Trophoblast cell (in vitro differentiated cells and primary cell): Measurements from ENCODE around the gene IPO8.
A peak's percentile ranks its signal among the peaks of the same experiment; 100 is the strongest.

Experiments
- DNase-seq, 2 donors: peaks; one replicate each; pipeline ENCODE4 v3.0.0-alpha.2; 2016
- H2AFZ ChIP-seq: 2 replicates; pipeline ENCODE4 v1.6.1; 2013; ENCODE audit warnings: low read length, moderate library complexity, mild to moderate bottlenecking; ENCODE audit not compliant: insufficient read depth, poor library complexity
- H2AK5ac ChIP-seq: 2 replicates; pipeline ENCODE4 v1.6.1; 2013; ENCODE audit warnings: mild to moderate bottlenecking, low read length
- H2BK120ac ChIP-seq: 2 replicates; pipeline ENCODE4 v1.6.1; 2013; ENCODE audit warnings: low read length, mild to moderate bottlenecking, moderate library complexity; ENCODE audit not compliant: insufficient read depth, poor library complexity
- H2BK12ac ChIP-seq: 2 replicates; pipeline ENCODE4 v1.6.1; 2013; ENCODE audit warnings: mild to moderate bottlenecking, low read length, moderate library complexity
- H2BK5ac ChIP-seq: 2 replicates; pipeline ENCODE4 v1.6.1; 2013; ENCODE audit warnings: low read length, low read depth, moderate library complexity, mild to moderate bottlenecking; ENCODE audit not compliant: poor library complexity
- H3K14ac ChIP-seq: 2 replicates; pipeline ENCODE4 v1.6.1; 2013; ENCODE audit warnings: mild to moderate bottlenecking, low read length
- H3K18ac ChIP-seq: 2 replicates; pipeline ENCODE4 v1.6.1; 2013; ENCODE audit warnings: mild to moderate bottlenecking, low read length
- H3K23ac ChIP-seq: 2 replicates; pipeline ENCODE4 v1.6.1; 2013; ENCODE audit warnings: low read length
- H3K27ac ChIP-seq: 2 replicates; pipeline ENCODE4 v1.5.1; 2013; ENCODE audit warnings: low read depth, mild to moderate bottlenecking, inconsistent platforms, low read length, moderate library complexity
- H3K27me3 ChIP-seq: 2 replicates; pipeline ENCODE4 v1.6.1; 2013; ENCODE audit warnings: inconsistent platforms, mild to moderate bottlenecking, low read length, moderate library complexity; ENCODE audit not compliant: insufficient read depth
- H3K36me3 ChIP-seq, 2 experiments: 1 replicate in 1 of 2; 2 replicates in 1 of 2; pipeline ENCODE4 v1.6.1; 2013; ENCODE audit warnings: low read length in 2 of 2, mild to moderate bottlenecking in 2 of 2, moderate library complexity in 1 of 2; ENCODE audit not compliant: insufficient read depth in 2 of 2, control insufficient read depth in 1 of 2
- H3K4ac ChIP-seq: 2 replicates; pipeline ENCODE4 v1.6.1; 2013; ENCODE audit warnings: low read depth, mild to moderate bottlenecking, low read length, moderate library complexity
- H3K4me1 ChIP-seq, 2 experiments: 1 replicate in 1 of 2; 2 replicates in 1 of 2; pipeline ENCODE4 v1.6.1; 2013; ENCODE audit warnings: low read length in 2 of 2, mild to moderate bottlenecking in 2 of 2, moderate library complexity in 1 of 2; ENCODE audit not compliant: insufficient read depth in 2 of 2, control insufficient read depth in 1 of 2
- H3K4me2 ChIP-seq: 2 replicates; pipeline ENCODE4 v1.6.1; 2013; ENCODE audit warnings: inconsistent platforms, mild to moderate bottlenecking, low read length, moderate library complexity
- H3K4me3 ChIP-seq: 2 replicates; pipeline ENCODE4 v1.5.1; 2013; ENCODE audit warnings: mild to moderate bottlenecking, low read depth, low read length, inconsistent platforms
- H3K79me1 ChIP-seq: one replicate; pipeline ENCODE4 v1.6.1; 2013; ENCODE audit warnings: low read length
- H3K79me2 ChIP-seq: 2 replicates; pipeline ENCODE4 v1.6.1; 2013; ENCODE audit warnings: low read length, mild to moderate bottlenecking; ENCODE audit not compliant: control insufficient read depth, insufficient read depth, poor library complexity
- H3K9ac ChIP-seq: 2 replicates; pipeline ENCODE4 v1.6.1; 2013; ENCODE audit warnings: mild to moderate bottlenecking, low read length
- H3K9me3 ChIP-seq: 2 replicates; pipeline ENCODE4 v1.6.1; 2013; ENCODE audit warnings: low read depth, mild to moderate bottlenecking, control low read depth, inconsistent platforms, low read length; ENCODE audit not compliant: insufficient read depth
- H4K12ac ChIP-seq: 2 replicates; pipeline ENCODE4 v1.6.1; 2013; ENCODE audit warnings: low read depth, mild to moderate bottlenecking, low read length, moderate library complexity
- H4K8ac ChIP-seq: 2 replicates; pipeline ENCODE4 v1.6.1; 2013; ENCODE audit warnings: low read depth, mild to moderate bottlenecking, low read length, moderate library complexity
- H4K91ac ChIP-seq: one replicate; pipeline ENCODE4 v1.6.1; 2013; ENCODE audit warnings: low read depth, mild to moderate bottlenecking, low read length, moderate library complexity
- WGBS: extraction: QIAGEN DNeasy Blood & Tissue Kit; methylation state at CpG from one replicate; pipeline ENCODE4 v1.1.7; 2013; ENCODE audit warnings: missing lambda C conversion rate; ENCODE audit not compliant: insufficient read length, insufficient coverage; ENCODE audit errors: extremely low coverage; 5-methylcytosine and 5-hydroxymethylcytosine counted together

IPO8 gene

GRCh38 chr12:30640392-30640791, 55.3 kb downstream of the IPO8 start:
- Histone ChIP-seq H3K4me2 (no peak overlapping the region), H2AFZ (no peak overlapping the region), H3K36me3 (peaks cover 1 to 3% of the 10 kb centered on the region in 2 experiments), H3K4me3 (no peak overlapping the region), H4K91ac (no peak overlapping the region), H3K27me3 (no peaks in the 10 kb centered on the region), H2AK5ac (no peak overlapping the region), H2BK5ac (no peak overlapping the region), H3K23ac (no peak overlapping the region), H4K12ac (no peak overlapping the region), H3K18ac (no peak overlapping the region), H3K4me1 (no peaks in the 10 kb centered on the region), H4K8ac (no peak overlapping the region), H2BK120ac (no peak overlapping the region), H3K9me3 (no peaks in the 10 kb centered on the region), H3K79me1 (no peaks in the 10 kb centered on the region), H3K79me2 (no peaks in the 10 kb centered on the region), H2BK12ac (no peak overlapping the region), H3K9ac (no peak overlapping the region), H3K14ac (no peak overlapping the region), H3K4ac (no peak overlapping the region), H3K27ac (no peak overlapping the region)
- DNase-seq = no peak
- WGBS = no CpG with 5 or more reads among the region's 2 CpGs

- Histone ChIP-seq H3K18ac (no peak overlapping the region), H3K79me1 (no peaks in the 10 kb centered on the region), H3K4me3 (no peak overlapping the region), H2AFZ (no peak overlapping the region), H4K12ac (no peak overlapping the region), H3K9ac (no peak overlapping the region), H3K27me3 (no peaks in the 10 kb centered on the region), H3K4me1 (no peaks in the 10 kb centered on the region), H3K79me2 (no peaks in the 10 kb centered on the region), H4K8ac (no peak overlapping the region), H4K91ac (no peak overlapping the region), H2BK120ac (no peak overlapping the region), H3K4me2 (no peak overlapping the region), H3K9me3 (no peaks in the 10 kb centered on the region), H3K36me3 (peaks cover 6 to 7% of the 10 kb centered on the region in 2 experiments), H2BK5ac (no peak overlapping the region), H3K23ac (no peak overlapping the region), H2AK5ac (no peak overlapping the region), H2BK12ac (no peak overlapping the region), H3K4ac (no peak overlapping the region), H3K14ac (no peak overlapping the region), H3K27ac (no peak overlapping the region)
- WGBS = no CpG with 5 or more reads among the region's 2 CpGs
- no peak for DNase-seq
These were observed 60.3 kb downstream of the IPO8 start for GRCh38 chr12:30635385-30635784.

- Histone ChIP-seq H3K27me3 (no peaks in the 10 kb centered on the region), H3K9me3 (no peaks in the 10 kb centered on the region), H3K36me3 (peaks cover 5 to 13% of the 10 kb centered on the region in 2 experiments), H3K27ac (no peak overlapping the region), H3K4ac (no peak overlapping the region), H2AFZ (no peak overlapping the region), H3K18ac (no peak overlapping the region), H4K91ac (no peak overlapping the region), H2BK5ac (no peak overlapping the region), H3K23ac (no peak overlapping the region), H3K9ac (no peak overlapping the region), H2BK120ac (no peak overlapping the region), H3K79me1 (no peaks in the 10 kb centered on the region), H3K4me1 (no peaks in the 10 kb centered on the region), H3K4me3 (no peak overlapping the region), H4K8ac (no peak overlapping the region), H3K14ac (no peak overlapping the region), H3K79me2 (no peaks in the 10 kb centered on the region), H3K4me2 (no peak overlapping the region), H2BK12ac (no peak overlapping the region), H4K12ac (no peak overlapping the region), H2AK5ac (no peak overlapping the region)
- no peak for DNase-seq
- WGBS = no CpG with 5 or more reads among the region's 6 CpGs
These were observed 63.9 kb downstream of the IPO8 start for GRCh38 chr12:30631740-30632139.

GRCh38 chr12:30630979-30631285, 64.7 kb downstream of the IPO8 start:
- no peak overlapping the region for H4K91ac ChIP-seq
- H3K79me2 ChIP-seq = no peaks in the 10 kb centered on the region
- H2BK5ac ChIP-seq = no peak overlapping the region
- no peak overlapping the region for H3K4ac ChIP-seq
- whole genome bisulfite sequencing = no CpG with 5 or more reads among the region's 3 CpGs
- peak in 1 of 2 donors; percentile 11 for DNase-seq
- H3K9ac ChIP-seq = no peak overlapping the region
- H3K4me2 ChIP-seq = no peak overlapping the region
- no peak overlapping the region for H3K18ac ChIP-seq
- no peak overlapping the region for H3K27ac ChIP-seq
- no peaks in the 10 kb centered on the region for H3K9me3 ChIP-seq
- H2BK120ac ChIP-seq = no peak overlapping the region
- H3K79me1 ChIP-seq = no peaks in the 10 kb centered on the region
- no peaks in the 10 kb centered on the region for H3K4me1 ChIP-seq
- H2BK12ac ChIP-seq = no peak overlapping the region
- no peak overlapping the region for H3K4me3 ChIP-seq
- peaks cover 5 to 13% of the 10 kb centered on the region in 2 experiments for H3K36me3 ChIP-seq
- no peak overlapping the region for H4K12ac ChIP-seq
- H2AK5ac ChIP-seq = no peak overlapping the region
- no peaks in the 10 kb centered on the region for H3K27me3 ChIP-seq
- H4K8ac ChIP-seq = no peak overlapping the region
- H3K14ac ChIP-seq = no peak overlapping the region
- H3K23ac ChIP-seq = no peak overlapping the region
- H2AFZ ChIP-seq = no peak overlapping the region
